UCSD-AML1 (cell line): Measurements from ENCODE around the gene MAP3K13.
"Not testable (repeated sequence)": the region's sequence is repeated elsewhere in the genome, so short reads cannot be mapped to it uniquely, and the experiment has no call there.

ENCODE experiments used
- DNase-seq: peaks from one replicate; lab custom pipeline; 2025; ENCODE audit not compliant: unreplicated experiment; lab: John Stamatoyannopoulos, UW

Gene MAP3K13

GRCh38 chr3:185340751-185341150 lies 22.2 kb upstream of the MAP3K13 start:
- DNase-seq: no peak

DNA sequence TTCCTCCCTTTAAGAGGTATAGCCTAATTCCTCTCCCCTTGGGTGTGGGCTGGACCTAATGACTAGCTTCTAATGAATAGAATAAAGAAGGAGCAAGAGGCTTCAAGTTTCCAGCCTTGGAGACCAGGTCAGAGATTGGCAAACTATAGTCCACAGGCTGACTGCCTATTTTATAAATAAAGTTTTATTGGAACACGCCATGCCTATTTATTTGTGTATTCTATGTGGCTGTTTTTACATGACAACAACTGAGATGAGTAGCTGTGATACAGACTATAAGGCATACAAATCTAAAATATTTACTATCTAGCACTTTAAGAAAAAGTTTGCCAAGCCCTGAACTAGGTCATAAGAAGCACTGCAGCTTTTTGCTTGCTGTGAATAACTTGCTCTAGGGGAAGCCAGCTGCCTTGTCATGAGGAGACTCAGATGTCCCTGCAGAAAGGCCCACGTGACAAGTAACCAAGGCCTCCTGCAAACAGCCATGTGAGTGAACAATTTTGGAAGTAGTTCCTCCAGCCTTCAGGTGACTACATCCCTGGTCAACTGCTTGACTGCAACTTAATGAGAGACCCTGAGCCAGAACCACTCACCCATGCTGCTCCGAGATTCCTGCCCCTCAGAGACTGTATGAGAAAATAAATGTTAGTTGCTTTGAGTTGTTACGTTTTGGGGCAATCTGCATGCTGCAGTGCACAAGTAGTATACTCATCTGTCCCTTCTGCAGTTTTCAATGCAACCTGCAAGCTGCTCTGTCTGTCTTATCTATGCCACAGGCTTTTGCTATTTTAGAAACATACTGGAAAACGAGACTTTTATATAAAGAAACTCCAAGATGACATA lies 21.1 kb upstream of the MAP3K13 start:
- no peak for DNase-seq

GRCh38 chr3:185342459-185343174 lies 20.3 kb upstream of the MAP3K13 start:
- no peak for DNase-seq

DNA sequence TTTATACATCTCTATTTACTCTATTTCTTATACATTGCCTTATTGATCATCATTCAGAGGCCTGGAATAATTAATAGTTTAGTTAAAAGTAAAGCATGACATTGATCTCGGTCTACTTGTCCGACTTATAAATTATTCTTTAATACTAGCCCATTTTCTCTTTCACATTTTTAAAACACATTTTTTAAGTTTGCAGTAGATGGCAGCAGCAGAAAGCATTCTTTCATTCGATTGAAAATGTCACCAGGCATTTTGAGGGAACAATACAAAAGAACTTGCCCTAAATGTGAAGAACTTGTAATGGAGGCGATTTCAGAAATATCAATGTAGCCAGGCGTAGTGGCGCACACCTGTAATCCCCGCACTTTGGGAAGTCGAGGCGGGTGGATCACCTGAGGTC lies 15.5 kb upstream of the MAP3K13 start:
- no peak for DNase-seq

DNA sequence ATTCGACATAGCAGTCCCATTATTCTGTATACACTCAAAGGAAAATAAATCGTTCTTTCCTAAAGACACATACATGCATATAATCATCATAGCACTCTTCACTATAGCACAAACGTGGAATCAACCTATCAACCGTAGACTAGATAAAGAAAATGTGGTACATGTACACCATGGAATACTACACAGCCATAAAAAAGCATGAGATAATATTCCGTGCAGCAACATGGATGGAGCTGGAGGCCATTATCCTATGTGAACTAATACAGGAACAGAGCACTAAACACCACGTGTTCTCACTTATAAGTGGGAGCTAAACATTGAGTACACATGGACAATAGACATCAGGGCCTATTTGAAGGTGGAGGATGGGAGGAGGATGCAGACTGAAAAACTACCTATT lies 12.1 kb upstream of the MAP3K13 start:
- no peak for DNase-seq

- DNase-seq: no peak
These were observed 11.5 kb upstream of the MAP3K13 start for GRCh38 chr3:185351396-185351795.

DNA sequence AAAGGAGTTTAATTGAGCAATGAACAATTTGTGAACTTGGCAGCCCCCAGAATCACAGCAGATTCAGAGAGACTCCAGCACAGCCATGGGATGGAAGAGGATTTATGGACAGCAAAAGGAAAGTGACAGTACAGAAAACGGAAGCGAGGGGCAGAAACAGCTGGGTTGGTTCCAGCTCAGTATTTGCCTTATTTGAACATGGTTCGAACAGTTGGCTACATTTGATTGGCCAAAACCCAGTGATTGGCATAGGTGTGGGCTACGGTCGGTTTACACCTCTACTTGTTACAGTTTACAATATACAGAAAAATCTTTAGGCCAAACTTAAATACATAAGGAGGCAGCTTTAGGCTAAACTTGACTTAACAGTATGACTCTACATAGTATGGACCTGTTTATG lies 9.7 kb upstream of the MAP3K13 start:
- DNase-seq: no peak

DNA sequence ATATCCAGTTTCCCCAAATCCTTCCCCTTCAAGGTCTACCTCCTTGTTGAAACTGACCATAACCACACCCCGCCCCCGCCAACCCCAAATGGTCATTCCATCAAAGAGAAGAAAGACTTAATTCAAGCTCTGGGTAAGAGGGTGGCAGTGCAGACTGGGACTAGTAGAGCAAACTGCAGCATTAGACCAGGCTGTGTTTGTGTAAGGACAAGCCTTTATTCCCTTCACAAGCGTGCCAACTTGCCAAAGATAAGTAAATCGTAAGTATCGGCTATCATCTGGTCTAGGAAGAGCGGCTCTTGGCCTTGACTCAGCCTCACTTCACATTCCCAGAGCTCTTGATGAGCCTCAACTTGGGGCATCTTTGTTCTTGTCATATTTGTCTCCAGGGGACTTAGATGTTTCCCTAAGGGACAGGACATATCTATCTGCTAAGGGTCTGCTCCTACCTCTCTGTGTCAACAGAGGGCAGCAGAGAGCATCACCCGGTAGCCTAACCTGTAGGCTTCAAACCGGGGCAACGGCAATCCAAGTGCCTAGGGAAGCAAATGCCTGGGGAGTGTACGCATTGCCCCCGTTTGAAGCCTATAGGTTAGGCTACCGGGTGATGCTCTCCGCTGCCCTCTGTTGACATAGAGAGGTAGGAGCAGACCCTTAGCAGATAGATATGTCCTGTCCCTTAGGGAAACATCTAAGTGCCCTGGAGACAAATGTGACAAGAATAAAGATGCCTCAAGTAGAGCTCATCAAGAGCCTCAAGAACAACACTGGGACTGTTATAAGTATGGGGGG lies 8.9 kb upstream of the MAP3K13 start:
- DNase-seq: peak; percentile 56

DNA sequence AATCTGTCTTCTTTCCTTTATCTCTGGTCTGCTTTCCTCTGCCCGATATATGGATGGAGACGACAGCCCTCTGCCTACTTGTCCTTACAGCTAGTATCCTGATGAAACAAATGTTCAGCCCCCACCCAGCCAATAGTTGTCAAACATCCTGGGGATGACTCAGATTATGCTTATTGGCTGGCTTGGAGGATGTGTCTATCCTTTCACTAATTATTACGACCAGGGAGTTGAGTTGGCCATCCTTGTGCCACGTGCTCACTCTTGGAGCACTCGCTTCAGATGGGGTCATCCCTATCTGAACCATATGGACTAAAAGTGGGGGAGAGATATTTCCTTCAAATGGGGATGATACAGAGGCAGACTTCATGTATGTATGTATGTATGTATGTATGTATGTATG lies 6.4 kb upstream of the MAP3K13 start:
- no peak for DNase-seq

GRCh38 chr3:185361920-185362319 lies 1.0 kb upstream of the MAP3K13 start:
- DNase-seq: no peak

- no peak for DNase-seq
These were observed 797 bp downstream of the MAP3K13 start for GRCh38 chr3:185363662-185364203.

DNA sequence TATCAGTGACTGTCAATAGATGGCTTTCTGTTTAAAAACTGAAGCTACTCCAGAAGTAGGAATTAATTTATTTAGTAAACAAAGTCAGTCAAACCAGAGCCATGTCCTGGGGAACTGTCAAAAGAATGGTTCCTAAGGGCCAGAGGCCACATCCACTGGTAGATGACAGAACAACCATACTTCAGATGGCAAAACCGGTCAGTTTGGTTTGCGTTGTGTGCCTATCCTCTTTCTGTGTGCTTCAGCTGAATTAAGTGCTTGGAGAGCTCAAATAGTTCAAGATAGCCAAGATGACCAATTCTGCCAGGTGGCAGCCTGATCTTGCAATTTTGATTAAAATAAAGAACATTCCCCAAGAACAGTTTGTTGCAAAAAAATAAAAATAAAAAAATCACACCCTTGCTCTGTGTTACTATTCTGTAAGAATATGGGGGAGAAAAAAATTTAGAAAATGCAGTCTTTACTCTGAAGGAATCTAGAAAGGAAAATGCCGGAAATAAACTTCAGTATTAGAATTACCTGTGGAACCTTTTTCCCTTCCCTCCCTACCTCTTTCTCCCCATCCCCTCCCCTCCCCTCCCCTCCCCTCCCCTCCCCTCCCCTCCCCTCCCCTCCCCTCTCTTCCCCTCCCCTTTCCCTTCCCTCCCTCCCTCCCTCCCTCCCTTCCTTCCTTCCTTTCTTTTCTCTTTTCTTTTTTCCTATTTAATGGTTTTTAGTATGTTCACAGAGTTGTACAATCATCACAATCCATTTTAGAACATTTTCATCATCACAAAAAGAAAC lies 2.5 kb downstream of the MAP3K13 start:
- no peak for DNase-seq

DNA sequence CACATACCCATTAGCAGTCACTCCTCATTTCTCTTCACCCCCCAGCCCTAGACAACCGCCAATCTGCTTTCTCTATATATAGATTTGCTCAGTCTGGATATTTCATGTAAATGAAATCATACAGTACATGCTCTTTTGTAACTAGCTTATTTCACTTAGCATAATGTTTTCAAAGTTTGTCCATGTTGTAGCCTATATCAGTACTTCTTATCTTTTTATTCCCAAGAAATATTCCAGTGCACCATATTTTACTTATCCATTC lies 3.1 kb downstream of the MAP3K13 start:
- no peak for DNase-seq

GRCh38 chr3:185366913-185367312 lies 4.0 kb downstream of the MAP3K13 start:
- no peak for DNase-seq

DNA sequence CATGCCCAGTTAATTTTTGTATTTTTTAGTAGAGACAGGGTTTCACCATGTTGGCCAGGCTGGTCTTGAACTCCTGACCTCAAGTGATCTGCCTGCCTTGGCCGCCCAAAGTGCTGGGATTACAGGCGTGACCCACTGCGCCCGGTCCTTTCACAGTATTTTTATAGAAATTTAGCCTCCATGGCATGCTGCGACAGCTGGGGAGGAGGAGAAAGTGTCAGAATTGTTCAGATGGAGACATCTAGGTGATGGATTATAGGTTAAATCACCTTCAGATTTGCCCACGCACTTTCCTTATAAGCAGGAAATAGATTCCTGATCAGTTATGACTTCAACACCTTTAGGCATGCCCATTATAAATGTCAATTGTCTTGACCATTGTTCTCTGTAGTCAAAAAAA lies 7.4 kb downstream of the MAP3K13 start:
- not testable (repeated sequence) for DNase-seq

- no peak for DNase-seq
These were observed 8.6 kb downstream of the MAP3K13 start for GRCh38 chr3:185371306-185372074.

DNA sequence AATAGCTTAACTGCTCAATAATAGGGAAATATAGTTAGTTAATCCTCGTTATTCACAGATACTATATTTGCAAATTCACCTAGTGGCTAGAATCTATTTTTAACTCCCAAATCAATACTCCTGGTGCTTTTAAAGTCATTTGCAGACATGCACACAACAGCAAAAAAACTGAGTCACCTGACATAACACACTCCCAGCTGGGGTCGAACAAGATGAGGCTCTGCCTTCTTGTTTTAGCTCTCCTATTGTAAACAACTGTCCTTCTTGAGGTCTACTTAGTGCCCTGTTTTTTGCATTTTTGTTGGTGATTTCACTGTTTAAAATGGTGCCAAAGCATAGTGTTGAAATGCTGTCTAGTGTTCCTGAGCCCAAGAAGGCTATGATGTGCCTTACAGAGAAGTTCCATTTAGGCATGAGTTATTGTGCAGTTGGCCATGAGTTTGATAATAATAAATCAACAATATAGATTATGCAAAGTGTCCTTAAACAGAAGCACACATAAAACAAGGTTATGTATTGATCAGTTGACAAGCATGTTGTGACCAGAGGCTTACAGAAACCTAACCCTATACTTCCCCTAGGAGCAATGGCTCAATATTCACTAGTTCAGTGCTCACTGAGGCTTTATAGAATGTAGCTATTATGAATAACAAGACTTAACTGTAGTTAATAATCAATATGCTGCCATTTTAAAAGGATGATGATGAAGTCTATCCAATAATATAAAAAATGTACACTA lies 18.6 kb downstream of the MAP3K13 start:
- no peak for DNase-seq

DNA sequence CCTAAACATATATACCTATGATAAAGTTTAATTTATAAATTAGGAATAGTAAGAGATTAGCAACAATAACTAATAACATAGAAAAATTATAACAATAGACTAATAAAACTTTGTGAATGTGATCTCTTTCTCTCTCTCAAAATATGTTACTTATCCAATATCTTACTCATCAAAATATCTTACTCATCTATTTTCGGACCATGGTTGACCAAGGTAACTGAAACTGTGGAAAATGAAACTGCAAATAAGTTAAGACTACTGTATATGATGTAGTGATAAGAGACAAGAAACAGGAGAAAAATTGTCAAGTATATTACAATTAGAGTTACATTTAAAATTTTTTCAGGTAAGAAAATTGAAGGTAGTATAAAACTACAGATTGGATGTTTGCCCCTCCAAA lies 19.2 kb downstream of the MAP3K13 start:
- DNase-seq: no peak

- not testable (repeated sequence) for DNase-seq
These were observed 23.6 kb downstream of the MAP3K13 start for GRCh38 chr3:185386515-185386914.
